HG03175 (cell line): ENCODE data around the gene URM1.

Experiments
- ATAC-seq: cut with Tn5 transposase; IDR thresholded peaks from one replicate; pipeline ENCODE4 v1.9.1; 2021; ENCODE audit warnings: mild to moderate bottlenecking, moderate library complexity; ENCODE audit not compliant: unreplicated experiment

The URM1 gene

DNA sequence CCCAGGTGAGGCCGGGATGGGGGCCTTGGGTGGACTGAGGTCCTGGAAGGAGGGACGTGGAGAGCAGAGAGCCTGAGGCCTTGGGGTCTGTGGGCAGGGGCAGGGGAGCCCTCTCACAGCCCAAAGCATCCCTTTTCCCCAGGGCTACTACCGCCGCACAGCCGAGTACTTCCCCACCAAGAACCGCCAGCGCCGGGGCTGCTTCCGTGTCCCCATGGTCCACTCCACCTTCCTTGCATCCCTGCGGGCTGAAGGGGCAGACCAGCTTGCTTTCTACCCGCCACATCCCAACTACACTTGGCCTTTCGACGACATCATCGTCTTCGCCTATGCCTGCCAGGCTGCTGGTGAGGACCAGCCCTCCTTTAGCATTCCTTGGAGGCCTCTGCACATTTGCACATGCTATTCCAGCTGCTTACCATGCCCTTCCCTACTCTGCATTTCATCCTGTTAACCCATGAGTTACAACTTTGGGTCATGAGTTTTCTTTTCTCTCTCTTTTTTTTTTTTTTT is 53.1 kb downstream of the URM1 start:
- no peak for ATAC-seq

- no peak for ATAC-seq
These were observed 57.7 kb downstream of the URM1 start for GRCh38 chr9:128428644-128429512.

DNA sequence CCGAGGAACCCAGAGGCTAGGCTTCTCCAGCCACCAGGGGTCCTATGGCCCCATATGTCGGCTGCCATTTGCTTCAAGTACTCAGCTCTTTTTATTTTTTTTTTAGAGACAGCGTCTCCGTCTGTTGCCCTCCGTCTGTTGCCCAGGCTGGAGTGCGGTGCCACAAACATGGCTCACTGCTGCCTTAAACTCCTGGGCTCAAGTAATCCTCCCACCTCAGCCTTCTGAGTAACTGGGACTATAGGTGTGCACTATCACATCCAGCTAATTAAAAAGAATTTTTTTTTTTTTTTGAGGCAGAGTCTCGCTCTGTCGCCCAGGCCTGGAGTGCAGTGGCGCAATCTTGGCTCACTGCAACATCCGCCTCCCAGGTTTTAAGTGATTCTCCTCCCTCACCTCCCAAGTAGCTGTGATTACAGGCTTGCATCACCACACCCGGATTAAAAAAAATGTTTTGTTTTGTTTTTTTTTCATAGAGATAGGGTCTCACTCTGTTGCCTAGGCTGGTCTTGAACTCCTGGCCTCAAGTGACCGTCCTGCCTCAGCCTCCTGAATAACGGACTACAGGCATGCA is 58.4 kb downstream of the URM1 start:
- no peak for ATAC-seq

GRCh38 chr9:128431207-128431606 is 60.0 kb downstream of the URM1 start:
- no peak for ATAC-seq

DNA sequence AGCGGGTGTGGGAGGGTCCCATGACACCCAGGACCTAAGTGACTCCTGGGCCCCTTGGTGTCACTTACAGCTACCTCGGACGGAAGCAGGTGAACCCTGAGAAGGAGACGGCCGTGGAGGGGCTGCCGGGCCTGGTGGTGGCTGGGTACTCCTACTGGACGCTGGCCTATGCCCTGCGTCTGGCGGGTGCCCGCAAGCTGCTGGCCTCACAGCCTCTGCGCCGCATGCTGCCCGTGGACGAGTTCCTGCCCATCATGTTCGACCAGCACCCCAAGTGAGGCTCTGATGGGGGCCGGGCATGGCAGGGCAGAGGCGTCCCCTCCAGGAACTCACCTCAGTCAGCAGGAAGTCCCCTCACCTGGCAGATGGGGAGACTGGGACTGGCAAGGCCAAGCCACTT is 63.2 kb downstream of the URM1 start:
- ATAC-seq, result no peak

DNA sequence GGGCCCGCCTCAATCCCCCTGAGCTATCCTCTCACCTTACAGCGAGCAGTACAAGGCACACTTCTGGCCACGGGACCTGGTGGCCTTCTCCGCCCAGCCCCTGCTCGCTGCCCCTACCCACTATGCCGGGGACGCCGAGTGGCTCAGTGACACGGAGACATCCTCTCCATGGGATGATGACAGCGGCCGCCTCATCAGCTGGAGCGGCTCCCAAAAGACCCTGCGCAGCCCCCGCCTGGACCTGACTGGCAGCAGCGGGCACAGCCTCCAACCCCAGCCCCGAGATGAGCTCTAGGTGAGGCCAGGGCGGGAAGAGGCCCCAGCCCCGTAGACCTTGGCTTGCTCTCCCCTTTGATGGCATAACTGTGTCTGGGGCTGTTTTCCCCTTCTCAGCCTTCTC is 64.4 kb downstream of the URM1 start:
- ATAC-seq, result no peak

DNA sequence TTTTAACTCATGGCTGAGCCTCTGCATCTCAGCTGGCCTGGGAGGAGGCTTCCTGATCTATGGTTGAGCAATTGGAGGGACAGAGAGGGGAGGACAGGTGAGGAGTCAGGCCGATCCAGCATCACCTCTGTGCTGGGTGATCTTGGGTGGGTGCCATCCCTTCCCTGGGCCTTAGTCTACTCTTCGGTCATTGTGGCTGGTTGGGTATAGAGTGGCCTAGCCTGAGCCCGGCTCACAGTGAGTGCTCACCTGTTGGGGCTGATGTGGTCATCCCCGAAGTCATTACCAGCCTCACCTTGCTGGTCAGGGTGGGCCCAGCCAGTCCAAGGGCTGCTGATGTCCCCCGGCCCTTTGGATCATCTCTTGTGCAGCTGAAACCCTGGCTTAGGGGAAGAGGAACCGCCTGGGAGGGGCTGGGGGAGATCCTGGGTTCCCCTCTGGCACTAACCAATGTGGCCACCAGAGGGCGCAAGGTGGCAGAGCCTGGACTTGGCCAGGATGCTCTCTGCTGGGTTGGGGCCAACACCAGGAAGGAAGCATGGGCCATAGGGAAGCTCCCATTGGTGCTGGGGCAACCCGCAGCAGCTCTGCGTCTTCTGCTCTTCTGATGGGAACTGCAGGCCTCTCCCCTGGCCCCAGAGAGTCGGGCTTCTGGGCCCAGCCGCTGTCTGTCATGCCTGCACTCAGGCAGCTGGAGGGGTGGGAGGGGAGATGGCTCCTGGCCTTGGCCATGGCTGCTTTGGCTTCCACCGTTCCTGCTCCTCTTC is 67.4 kb downstream of the URM1 start:
- ATAC-seq, result no peak

GRCh38 chr9:128439273-128439672 is 68.1 kb downstream of the URM1 start:
- no peak for ATAC-seq
